Neural cell (in vitro differentiated cells): ENCODE results near the gene PEMT. TPM values are rescaled to one million over a fixed set of nuclear protein-coding genes. Genes with fewer than 3 reads are reported as not detected.

ENCODE experiments used
- H2AFZ ChIP-seq: fragments of 200-600, 300-800 bp; sonication (generic), shearing (Covaris generic); 2 replicates; pipeline ENCODE4 v1.6.0; 2014; ENCODE audit warnings: low read depth, mild to moderate bottlenecking, antibody characterized with exemption, low read length, moderate library complexity
- H3F3A ChIP-seq: fragments of 200-600 bp; shearing (Covaris generic); 2 replicates; pipeline ENCODE4 v1.6.1; 2016; ENCODE audit warnings: mild to moderate bottlenecking, moderate library complexity, mixed read lengths, antibody characterized with exemption, low read length; ENCODE audit not compliant: insufficient read depth, poor library complexity, severe bottlenecking
- H3K27ac ChIP-seq: fragments of 200-600, 300-800 bp; sonication (generic), shearing (Covaris generic); 2 replicates; pipeline ENCODE4 v1.5.1; 2014; ENCODE audit warnings: mild to moderate bottlenecking, low read length, moderate library complexity
- H3K27me3 ChIP-seq: fragments of 300-800, 200-600 bp; sonication (generic), shearing (Covaris generic); 2 replicates; pipeline ENCODE4 v1.6.0; 2014; ENCODE audit warnings: mild to moderate bottlenecking, low read depth, low read length, moderate library complexity; ENCODE audit not compliant: insufficient read depth
- H3K36me3 ChIP-seq: fragments of 300-800, 200-600 bp; sonication (generic), shearing (Covaris generic); 2 replicates; pipeline ENCODE4 v1.5.1; 2014; ENCODE audit warnings: mild to moderate bottlenecking, antibody characterized with exemption, low read length, moderate library complexity; ENCODE audit not compliant: insufficient read depth
- H3K4me2 ChIP-seq: fragments of 300-800, 200-600 bp; sonication (generic), shearing (Covaris generic); 2 replicates; pipeline ENCODE4 v1.6.0; 2014; ENCODE audit warnings: mild to moderate bottlenecking, low read length
- H3K4me3 ChIP-seq: fragments of 300-800, 200-600 bp; sonication (generic), shearing (Covaris generic); 2 replicates; pipeline ENCODE4 v1.5.1; 2014; ENCODE audit warnings: mild to moderate bottlenecking, low read length, moderate library complexity
- H3K79me2 ChIP-seq: fragments of 200-600 bp; shearing (Covaris generic); replicated peaks from 2 replicates; pipeline ENCODE4 v1.6.0; 2014; ENCODE audit warnings: mild to moderate bottlenecking, low read length, moderate library complexity; ENCODE audit not compliant: insufficient read depth
- H3K9ac ChIP-seq: fragments of 300-800, 200-600 bp; sonication (generic), shearing (Covaris generic); 2 replicates; pipeline ENCODE4 v1.6.1; 2016; ENCODE audit warnings: mild to moderate bottlenecking, low read length, mixed read lengths
- H3K9me2 ChIP-seq: fragments of 200-600 bp; shearing (Covaris generic); 2 replicates; pipeline ENCODE4 v1.6.1; 2016; ENCODE audit warnings: mild to moderate bottlenecking, low read length, mixed read lengths; ENCODE audit not compliant: insufficient read depth
- H3K9me3 ChIP-seq: fragments of 200-600, 300-800 bp; sonication (generic), shearing (Covaris generic); 2 replicates; pipeline ENCODE4 v1.6.1; 2016; ENCODE audit warnings: mild to moderate bottlenecking, mixed run types, low read length, moderate library complexity, mixed read lengths
- H4K20me1 ChIP-seq: fragments of 200-600 bp; shearing (Covaris generic); 2 replicates; pipeline ENCODE4 v1.6.1; 2016; ENCODE audit warnings: mild to moderate bottlenecking, mixed run types; ENCODE audit not compliant: insufficient read depth
- CTCF ChIP-seq: fragments of 450-650 bp; IDR thresholded peaks from 2 replicates; pipeline ENCODE4 v1.5.1; 2014; ENCODE audit warnings: antibody characterized with exemption, mild to moderate bottlenecking, moderate library complexity; ENCODE audit not compliant: poor library complexity, severe bottlenecking
- EP300 ChIP-seq: fragments of 450-650 bp; conservative IDR thresholded peaks from 2 replicates; pipeline ENCODE4 v1.6.1; 2014; ENCODE audit warnings: antibody characterized with exemption, mild to moderate bottlenecking, moderate library complexity; ENCODE audit not compliant: poor library complexity, severe bottlenecking
- EZH2 ChIP-seq: fragments of 200-600, 300-800 bp; shearing (Covaris generic), sonication (generic); IDR thresholded peaks from 2 replicates; pipeline ENCODE4 v1.6.1; 2014; ENCODE audit warnings: antibody characterized with exemption, low read length, borderline replicate concordance, mild to moderate bottlenecking; ENCODE audit not compliant: insufficient read depth, poor library complexity, severe bottlenecking
- MXI1 ChIP-seq: fragments of 450-650 bp; conservative IDR thresholded peaks from 2 replicates; pipeline ENCODE4 v1.6.1; 2014; ENCODE audit warnings: antibody characterized with exemption, mild to moderate bottlenecking; ENCODE audit not compliant: poor library complexity, severe bottlenecking
- POLR2AphosphoS5 ChIP-seq: IDR thresholded peaks from 2 replicates; pipeline ENCODE4 v1.6.1; 2012
- RAD21 ChIP-seq: fragments of 450-650 bp; conservative IDR thresholded peaks from 2 replicates; pipeline ENCODE4 v1.6.1; 2014; ENCODE audit warnings: antibody characterized with exemption, mild to moderate bottlenecking, moderate library complexity
- REST ChIP-seq: IDR thresholded peaks from 2 replicates; pipeline ENCODE4 v1.6.1; 2012; ENCODE audit warnings: borderline replicate concordance
- SMC3 ChIP-seq: fragments of 450-650 bp; conservative IDR thresholded peaks from 2 replicates; pipeline ENCODE4 v1.6.1; 2014; ENCODE audit warnings: antibody characterized with exemption, mild to moderate bottlenecking, moderate library complexity; ENCODE audit not compliant: poor library complexity
- TAF1 ChIP-seq: IDR thresholded peaks from 2 replicates; pipeline ENCODE4 v1.6.1; 2012; ENCODE audit warnings: low read depth
- polyA plus RNA-seq: library from polyadenylated mRNA; depleted of rRNA; stranded (reverse); fragments of >200 nt; gene quantifications from 2 replicates; pipeline ENCODE4 v1.2.3, GENCODE V29; 2014

The PEMT gene
- polyA plus RNA-seq, 1 donor from 2014 or later, result 71.7 TPM

GRCh38 chr17:17510456-17511292 lies 80.8 kb downstream of the PEMT start:
- TF ChIP-seq RAD21 (no peak), SMC3 (no peak), EP300 (no peak), CTCF (no peak), REST (no peak), MXI1 (no peak), EZH2 (no peak), TAF1 (no peak), POLR2AphosphoS5 (no peak)
- Histone ChIP-seq H3K27ac (no peak overlapping the region), H4K20me1 (no peaks in the 10 kb centered on the region), H3K9me3 (no peaks in the 10 kb centered on the region), H3K9ac (no peak overlapping the region), H3K79me2 (no peaks in the 10 kb centered on the region), H3K9me2 (no peaks in the 10 kb centered on the region), H3K4me2 (no peak overlapping the region), H2AFZ (no peak overlapping the region), H3F3A (no peaks in the 10 kb centered on the region), H3K4me3 (no peak overlapping the region), H3K27me3 (no peaks in the 10 kb centered on the region), H3K36me3 (no peaks in the 10 kb centered on the region)

- Histone ChIP-seq H3K4me2 (no peak overlapping the region), H3K4me3 (no peak overlapping the region), H4K20me1 (no peaks in the 10 kb centered on the region), H3K36me3 (no peaks in the 10 kb centered on the region), H3K27ac (no peak overlapping the region), H3K27me3 (no peaks in the 10 kb centered on the region), H2AFZ (no peak overlapping the region), H3F3A (no peaks in the 10 kb centered on the region), H3K9me3 (no peaks in the 10 kb centered on the region), H3K9me2 (no peaks in the 10 kb centered on the region), H3K79me2 (no peaks in the 10 kb centered on the region), H3K9ac (no peak overlapping the region)
- TF ChIP-seq TAF1, result no peak
- no peak for TF ChIP-seq POLR2AphosphoS5
- TF ChIP-seq MXI1, result no peak
- no peak for TF ChIP-seq SMC3
- no peak for TF ChIP-seq CTCF
- TF ChIP-seq REST, result no peak
- no peak for TF ChIP-seq EZH2
- no peak for TF ChIP-seq RAD21
- no peak for TF ChIP-seq EP300
These were observed 81.7 kb downstream of the PEMT start for GRCh38 chr17:17509601-17510425.
